Erythroblast (primary cell): Measurements from ENCODE around the gene TPI1.

ENCODE experiments used
- GATA1 ChIP-seq: IDR thresholded peaks from 2 replicates; pipeline ENCODE4 v1.6.1; 2011; ENCODE audit warnings: low read depth, mild to moderate bottlenecking, control low read depth, low read length, moderate library complexity
- POLR2A ChIP-seq: IDR thresholded peaks from 2 replicates; pipeline ENCODE4 v1.6.1; 2011; ENCODE audit warnings: mild to moderate bottlenecking, low read length

DNA sequence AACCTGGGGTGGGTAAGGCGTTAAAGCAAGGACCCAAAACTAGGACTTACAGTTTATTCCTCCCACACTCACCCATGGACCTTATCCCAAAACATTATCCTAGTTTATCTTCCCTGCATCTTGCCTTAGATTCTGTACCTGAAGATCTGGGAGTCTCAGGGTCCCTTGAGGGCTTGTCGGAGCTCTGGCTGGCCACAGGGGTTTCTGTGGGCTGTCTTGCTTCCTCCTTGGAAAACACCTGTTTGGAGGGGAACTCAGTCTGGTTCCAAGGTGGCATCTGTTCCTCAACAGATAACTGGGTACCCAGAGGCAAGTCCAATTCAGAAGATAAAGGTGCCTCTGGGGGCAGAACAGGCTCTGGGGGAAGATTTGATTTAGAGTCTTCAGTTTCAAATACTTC is 17.9 kb upstream of the TPI1 start:
- TF ChIP-seq POLR2A (no peak), GATA1 (no peak)
